DLD1 (cell line): ENCODE measurements around the gene BPIFA3.

Experiments used
- in situ Hi-C: cut with HindIII; loops from 2 replicates; pipeline ENCODE4 v1.10.0; 2017; ENCODE audit warnings: low sequenced_read_pairs

BPIFA3 gene

DNA sequence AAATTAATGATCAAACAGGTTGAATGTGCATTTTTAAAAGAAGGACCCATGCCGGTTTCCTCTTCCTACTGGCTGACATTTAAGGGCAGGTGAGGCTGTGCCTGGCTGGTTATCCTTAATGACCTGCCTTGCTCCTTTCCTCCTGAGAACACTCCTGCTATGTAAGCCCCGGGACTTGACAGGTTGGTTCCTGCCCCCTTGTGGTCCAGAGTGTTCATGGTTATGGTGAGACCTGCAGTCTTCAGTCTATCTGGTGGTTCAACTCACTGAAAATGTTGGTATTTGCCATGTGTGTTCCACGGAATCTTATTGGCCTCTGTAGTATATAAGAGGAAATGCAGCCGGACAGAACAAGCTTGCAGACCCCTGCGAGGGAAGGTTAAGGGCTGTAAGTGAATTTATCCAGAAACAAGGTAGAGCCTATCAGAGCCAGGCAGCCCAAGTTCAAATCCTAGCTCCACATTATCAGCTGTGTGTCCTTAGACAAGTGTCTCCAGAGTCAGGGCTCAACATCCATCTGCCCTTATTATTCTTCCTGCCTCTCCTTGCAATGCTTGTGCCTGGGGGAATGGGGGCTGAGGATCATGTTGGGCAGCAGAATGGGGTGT lies 5.2 kb upstream of the BPIFA3 start:
- in situ Hi-C loops = loop anchor here (5.0 kb wide), 2 partner anchors 80 to 85 kb away; no protein-coding TSS in a partner anchor

DNA sequence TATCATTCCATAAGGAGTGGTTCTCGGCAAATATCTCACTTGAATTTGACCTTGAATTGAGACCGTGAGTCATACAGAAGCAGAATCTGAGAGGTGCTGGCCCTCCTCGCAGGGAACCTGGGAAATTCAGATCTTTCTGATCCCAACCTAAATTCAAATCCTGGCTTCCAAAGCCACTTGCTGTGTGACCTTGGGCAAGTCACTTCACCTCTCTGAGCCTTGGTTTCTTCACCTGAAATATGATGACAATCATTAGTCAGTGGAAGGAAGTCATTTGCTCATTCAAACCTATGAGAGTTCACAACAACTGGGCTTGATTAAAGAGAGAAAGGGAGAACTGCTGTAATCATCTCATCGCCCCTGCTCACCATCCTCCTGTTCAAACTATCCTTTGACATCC lies 7.2 kb downstream of the BPIFA3 start:
- in situ Hi-C loops = no loop called here

GRCh38 chr20:33229843-33230242 lies 12.7 kb downstream of the BPIFA3 start:
- in situ Hi-C loops = no loop called here

DNA sequence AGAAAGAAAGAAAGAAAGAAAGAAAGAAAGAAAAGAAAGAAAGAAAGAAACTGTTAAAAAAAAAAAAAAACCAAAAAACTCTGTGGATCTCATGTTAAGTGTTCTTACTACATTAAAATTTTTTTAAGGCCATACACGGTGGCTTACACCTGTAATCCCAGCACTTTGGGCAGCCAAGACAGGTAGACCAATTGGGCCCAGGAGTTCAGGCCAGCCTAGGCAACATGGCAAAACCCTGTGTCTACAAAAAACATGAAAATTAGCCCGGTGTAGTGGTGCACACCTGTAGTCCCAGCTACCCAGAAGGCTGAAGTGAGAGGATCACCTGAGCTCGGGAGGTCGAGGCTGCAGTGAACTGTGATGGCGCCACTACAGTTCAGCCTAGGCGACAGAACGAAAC lies 14.1 kb downstream of the BPIFA3 start:
- in situ Hi-C loops = no loop called here

- in situ Hi-C loops = no loop called here
These were observed 15.4 kb downstream of the BPIFA3 start for GRCh38 chr20:33232486-33233072.

DNA sequence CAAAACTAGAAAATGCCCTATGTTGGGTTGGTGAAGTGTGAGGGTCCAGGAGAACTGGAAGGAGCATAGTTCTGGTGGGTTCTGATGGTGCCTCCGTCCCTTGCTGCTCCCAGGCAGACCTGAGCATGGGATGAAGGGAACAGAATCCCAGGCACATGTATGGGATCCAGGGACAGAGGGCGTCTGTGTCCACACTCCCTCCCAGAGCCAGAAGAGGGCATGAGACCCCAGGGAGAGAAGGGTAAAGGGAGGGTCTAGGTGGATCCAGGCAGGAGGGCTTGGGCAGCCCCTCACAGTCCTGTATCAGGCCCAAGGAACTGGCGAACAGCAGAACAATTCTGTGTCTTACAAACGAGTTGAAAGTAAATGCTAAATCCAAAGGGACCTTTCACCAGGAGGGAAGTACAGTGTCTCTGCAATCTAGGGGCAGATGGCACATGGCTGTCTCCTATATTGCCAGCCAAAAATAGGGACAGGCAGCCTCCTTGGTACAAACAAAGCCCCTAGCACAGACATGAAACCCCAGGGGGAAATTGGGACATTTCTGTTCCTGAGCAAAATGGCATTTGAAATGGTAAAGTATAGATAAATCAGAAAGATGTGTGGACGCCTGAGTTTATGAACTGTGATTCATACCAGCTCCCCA lies 16.1 kb downstream of the BPIFA3 start:
- in situ Hi-C loops = no loop called here

GRCh38 chr20:33234050-33234449 lies 16.9 kb downstream of the BPIFA3 start:
- in situ Hi-C loops = no loop called here

GRCh38 chr20:33235696-33236095 lies 18.5 kb downstream of the BPIFA3 start, which contains the start of gene BPIFA1:
Gene BPIFA1 (plus strand): TSS chr20:33235996. CDS start chr20:33237712, 1,716 bp downstream.
- in situ Hi-C loops = no loop called here

GRCh38 chr20:33236351-33236750 lies 19.2 kb downstream of the BPIFA3 start:
- in situ Hi-C loops = no loop called here

DNA sequence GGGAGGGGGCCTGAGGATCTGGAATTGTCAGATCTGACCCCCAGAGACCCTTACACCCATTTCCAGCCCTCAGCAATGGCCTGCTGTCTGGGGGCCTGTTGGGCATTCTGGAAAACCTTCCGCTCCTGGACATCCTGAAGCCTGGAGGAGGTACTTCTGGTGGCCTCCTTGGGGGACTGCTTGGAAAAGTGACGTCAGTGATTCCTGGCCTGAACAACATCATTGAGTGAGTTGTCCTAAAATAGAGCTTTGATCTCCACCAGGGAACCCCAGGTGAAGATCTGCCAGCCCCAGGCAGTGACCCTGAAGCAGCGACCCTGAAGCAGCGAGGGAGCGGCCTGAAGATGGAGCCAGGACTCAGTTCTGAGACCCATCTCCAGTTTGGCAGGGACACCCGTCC lies 20.8 kb downstream of the BPIFA3 start:
- in situ Hi-C loops = no loop called here

- in situ Hi-C loops = no loop called here
These were observed 22.3 kb downstream of the BPIFA3 start for GRCh38 chr20:33239418-33239817.

- in situ Hi-C loops = no loop called here
These were observed 23.0 kb downstream of the BPIFA3 start for GRCh38 chr20:33239979-33240736.

DNA sequence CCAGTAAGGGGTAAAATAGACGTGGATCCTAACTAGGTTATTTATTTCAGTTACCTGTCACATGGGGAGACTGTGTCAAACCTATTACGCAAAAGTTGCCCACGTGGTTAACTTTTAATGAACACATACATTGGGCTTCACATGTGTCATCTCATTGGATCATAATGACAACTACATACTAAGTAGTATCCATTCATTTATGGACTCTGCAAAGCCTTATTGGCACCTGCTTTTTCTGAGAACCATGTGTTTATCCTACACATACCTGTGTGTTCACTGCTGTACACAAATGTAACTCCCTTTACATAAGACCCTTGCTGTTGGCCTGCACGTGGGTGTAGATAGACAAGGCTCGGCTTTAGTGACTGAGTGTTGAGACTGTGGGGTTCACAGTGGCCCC lies 23.8 kb downstream of the BPIFA3 start:
- in situ Hi-C loops = no loop called here

DNA sequence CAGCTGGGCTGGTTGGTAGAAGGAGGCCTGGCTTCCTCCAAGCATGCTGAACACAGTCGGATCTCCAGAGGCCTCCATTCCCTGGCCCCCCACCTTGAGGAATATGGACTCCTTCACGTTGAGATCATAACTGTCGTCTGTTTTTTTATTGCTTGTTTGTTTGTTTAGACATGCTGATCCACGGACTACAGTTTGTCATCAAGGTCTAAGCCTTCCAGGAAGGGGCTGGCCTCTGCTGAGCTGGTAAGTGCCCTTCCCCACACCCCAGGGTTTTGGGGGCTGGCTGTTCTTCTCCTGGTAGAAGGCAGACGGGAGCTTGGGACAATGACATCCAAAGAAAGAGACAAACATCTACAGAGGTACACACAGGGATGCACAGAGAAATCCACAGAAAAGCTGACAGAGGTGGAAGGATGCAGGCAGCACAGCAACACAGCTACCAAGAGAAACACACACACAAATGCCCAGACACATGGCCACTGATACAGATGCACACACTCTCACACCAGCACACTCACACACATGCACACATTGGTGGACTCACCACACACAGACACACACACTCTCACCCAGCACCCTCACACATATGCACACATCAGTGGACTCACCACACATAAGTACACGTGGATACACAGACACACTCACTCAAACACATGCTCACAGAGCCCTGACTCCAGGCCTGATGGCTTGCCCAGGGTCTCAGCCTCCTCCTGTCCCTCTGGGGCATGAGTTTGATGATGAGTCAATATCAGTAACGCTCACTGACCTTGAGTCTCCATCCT lies 25.4 kb downstream of the BPIFA3 start:
- in situ Hi-C loops = no loop called here

DNA sequence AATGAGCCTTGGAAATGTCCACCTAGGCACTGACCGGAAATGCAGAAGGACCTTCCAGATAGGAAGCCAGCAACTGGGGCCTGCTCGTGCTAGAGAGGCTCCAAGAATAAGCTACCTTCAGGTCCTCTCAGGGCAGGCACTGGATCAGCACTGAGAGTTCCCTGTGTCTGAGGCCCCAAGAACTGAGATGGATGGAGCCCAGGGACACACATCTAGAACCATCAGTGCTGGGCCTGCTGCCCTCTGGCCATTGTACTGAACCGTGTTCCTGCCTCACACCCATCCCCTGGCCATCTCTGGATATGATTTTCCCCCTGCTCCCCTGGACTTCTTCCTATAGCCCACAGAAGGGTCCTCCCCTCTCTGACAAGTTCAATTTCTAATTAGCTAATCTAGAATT lies 28.9 kb downstream of the BPIFA3 start:
- in situ Hi-C loops = no loop called here

- in situ Hi-C loops = no loop called here
These were observed 32.3 kb downstream of the BPIFA3 start for GRCh38 chr20:33249456-33249855.

DNA sequence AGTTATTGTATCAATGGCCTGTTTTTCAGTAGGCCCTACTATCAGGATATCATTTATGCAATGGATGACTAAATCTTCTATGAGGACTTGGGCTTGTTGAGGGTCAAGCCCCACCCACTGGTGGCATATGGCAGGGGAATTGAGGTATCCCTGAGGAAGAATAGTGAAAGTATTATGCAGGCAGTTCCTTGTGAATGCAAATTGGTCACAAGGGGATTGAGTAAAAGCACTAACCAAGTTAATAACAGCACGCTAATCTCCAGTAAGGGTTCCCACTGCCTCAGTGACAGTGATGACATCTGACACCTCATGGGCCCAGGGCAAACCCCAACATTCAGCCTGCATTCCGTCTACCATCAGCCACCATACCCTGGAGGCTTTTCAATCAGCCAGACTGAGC lies 33.5 kb downstream of the BPIFA3 start:
- in situ Hi-C loops = no loop called here

GRCh38 chr20:33251496-33251895 lies 34.3 kb downstream of the BPIFA3 start:
- in situ Hi-C loops = no loop called here

GRCh38 chr20:33252460-33252859 lies 35.3 kb downstream of the BPIFA3 start:
- in situ Hi-C loops = no loop called here

DNA sequence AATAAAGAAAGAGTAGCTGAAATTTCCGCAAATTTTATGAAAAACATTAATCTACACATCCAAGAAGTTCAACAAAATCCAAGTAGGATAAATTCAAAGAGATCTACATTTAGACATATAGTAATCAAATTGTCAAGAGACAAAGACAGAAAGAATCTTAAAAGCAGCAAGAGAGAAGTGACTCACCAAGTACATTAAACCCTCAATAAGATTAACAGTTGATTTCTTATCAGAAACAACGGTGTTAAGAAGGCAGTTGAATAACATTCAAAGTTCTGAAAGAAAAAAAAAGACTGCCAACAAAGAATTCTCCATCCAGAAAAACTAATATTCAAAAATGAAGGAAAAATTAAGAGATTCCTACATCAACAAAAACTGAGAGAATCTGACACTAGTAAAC lies 37.9 kb downstream of the BPIFA3 start:
- in situ Hi-C loops = no loop called here

DNA sequence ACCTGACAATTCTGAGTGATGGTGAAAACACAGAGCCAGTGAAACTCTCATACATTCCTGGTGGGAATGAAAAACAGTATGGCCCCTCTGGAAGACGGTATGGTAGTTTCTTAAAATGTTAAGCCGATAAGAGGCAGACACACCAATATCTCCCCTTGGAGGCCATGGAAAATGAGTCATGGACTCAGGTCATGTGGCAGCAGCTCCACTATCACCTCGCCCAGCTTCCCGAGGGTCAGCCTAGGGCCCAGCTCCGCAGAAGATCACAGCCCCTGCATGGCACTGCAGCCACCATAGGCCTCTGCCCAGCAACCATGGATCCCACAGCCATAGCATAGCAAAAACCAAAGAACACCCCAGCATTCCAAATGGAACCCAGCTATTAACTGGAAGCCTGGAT lies 40.1 kb downstream of the BPIFA3 start:
- in situ Hi-C loops = no loop called here
